ENCODE data around the gene FOXP1. TPM values are rescaled to one million over a fixed set of nuclear protein-coding genes. Genes with fewer than 3 reads are reported as not detected.
A peak's percentile ranks its signal among the peaks of the same experiment; 100 is the strongest.

The FOXP1 gene
- total and polyA plus RNA-seq, 9 of the 15 experiments (the other 6 are each of a cell fraction or from before 2014, with no cell fraction given): 7.7 to 34.5 (median 13.7) TPM

GRCh38 chr3:71254281-71255057 is 329.1 kb downstream of the FOXP1 start (continued):
- TF ChIP-seq PPARD (CRISPR knock-in tag; IDR thresholded peaks at IDR 0.05) (no peak), SNIP1 (IDR thresholded peaks at IDR 0.05; ENCODE audit: low read depth) (no peak)

DNA sequence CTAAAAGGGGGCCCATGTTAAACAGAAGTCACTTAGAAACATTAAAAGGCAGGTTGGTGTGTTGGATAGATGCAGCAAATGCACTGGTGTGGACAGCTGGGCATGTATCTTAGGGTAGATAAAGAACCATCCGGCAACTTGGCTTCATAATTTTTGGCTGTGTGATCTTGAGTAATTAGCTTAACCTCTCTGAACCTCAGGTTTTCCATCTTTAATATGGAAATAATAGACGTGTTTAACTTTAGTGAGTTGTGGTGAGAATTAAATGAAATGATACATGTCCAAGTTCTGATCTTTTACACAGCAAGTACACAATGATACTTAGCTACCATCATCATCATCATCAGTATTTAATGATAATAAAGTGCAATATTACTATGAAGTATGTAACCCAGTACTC is 330.4 kb downstream of the FOXP1 start:
- peak; percentile 98 for TF ChIP-seq RBM25 (IDR thresholded peaks at IDR 0.05; ENCODE audit: low read depth, low read length, severe bottlenecking)
- TF ChIP-seq TOE1 (IDR thresholded peaks at IDR 0.05; ENCODE audit: borderline replicate concordance): no peak
- no peak for TF ChIP-seq TOE1 (CRISPR knock-in tag; IDR thresholded peaks at IDR 0.05; ENCODE audit: borderline replicate concordance, low read depth)
- TF ChIP-seq ZFP30 (CRISPR knock-in tag; IDR thresholded peaks at IDR 0.05; ENCODE audit: borderline replicate concordance): no peak
- TF ChIP-seq ZNF224 (CRISPR knock-in tag; IDR thresholded peaks at IDR 0.05): no peak
- 0 out of 4 replicates have a peak, but pooled peaks of 1 of the 2 experiments have one; percentile 19 for TF ChIP-seq RCOR1 (IDR thresholded peaks at IDR 0.05; ENCODE audit: borderline replicate concordance in 1 of 2, low read depth in 2 of 2, low read length in 2 of 2)
- no peak for TF ChIP-seq MCM5 (IDR thresholded peaks at IDR 0.05; ENCODE audit: low read depth)
- 0 out of 4 replicates have a peak, but pooled peaks have one; percentile 11 to 43 for TF ChIP-seq KDM1A (IDR thresholded peaks at IDR 0.05)
- no peak for TF ChIP-seq ZNF263 (CRISPR knock-in tag; IDR thresholded peaks at IDR 0.05; ENCODE audit: borderline replicate concordance)
- TF ChIP-seq ZNF174 (CRISPR knock-in tag; IDR thresholded peaks at IDR 0.05): no peak
- TF ChIP-seq ZFP36 (IDR thresholded peaks at IDR 0.05; ENCODE audit: low read depth, low read length, partially characterized antibody): peak; percentile 57
- peak; percentile 79 for TF ChIP-seq BCOR (IDR thresholded peaks at IDR 0.05)
- no peak for TF ChIP-seq ZNF668 (CRISPR knock-in tag; IDR thresholded peaks at IDR 0.05)
- Histone ChIP-seq H4K20me1 (replicated peaks; ENCODE audit: control insufficient read depth, insufficient read depth, low read length) (no peaks in the 10 kb centered on the region), H3K9me3 (replicated peaks; ENCODE audit: control insufficient read depth, insufficient read depth, low read depth, low read length) (no peaks in the 10 kb centered on the region), H3K27ac (ENCODE audit: extremely low read depth, low read depth, low read length) (no peak overlapping the region), H3K9me1 (ENCODE audit: control insufficient read depth, insufficient read depth, low read length) (no peaks in the 10 kb centered on the region), H3K4me3 (no peak overlapping the region), H3K27me3 (ENCODE audit: control insufficient read depth in 2 of 2, insufficient read depth in 2 of 2, low read length in 2 of 2) (no peaks in the 10 kb centered on the region), H3K4me2 (ENCODE audit: insufficient read depth, low read length) (no peak overlapping the region), H3K79me2 (ENCODE audit: control insufficient read depth, insufficient read depth, low read length) (no peaks in the 10 kb centered on the region), H3K9ac (ENCODE audit: insufficient read depth in 1 of 2, low read depth in 2 of 2, low read length in 2 of 2) (no peak overlapping the region), H3K4me1 (replicated peaks in 1 of 2; ENCODE audit: control insufficient read depth in 2 of 2, insufficient read depth in 2 of 2, low read length in 2 of 2) (peaks cover 0 to 5% of the 10 kb centered on the region in 2 experiments; a peak in 2 of 5 replicates), H3K36me3 (ENCODE audit: control insufficient read depth, insufficient read depth, low read length) (no peaks in the 10 kb centered on the region), H2AFZ (ENCODE audit: low read depth, low read length) (no peak overlapping the region)
- ATAC-seq (no peak), FAIRE-seq (no peak), DNase-seq (ENCODE audit: extremely low read depth in 1 of 4, low spot score in 3 of 4) (no peak)
- intact Hi-C loops (cut with micrococcal nuclease) (no loop called here), in situ Hi-C loops (cut with MboI) (no loop called here)
- no TSS peak for BruUV-seq (replicated peaks)
- POLR2A ChIA-PET: interaction anchor here (0.6 kb wide), 1 partner anchor 191 kb away, joined by 3 read pairs; no protein-coding TSS in a partner anchor
- 39% methylated on average over 2 of the region's 2 CpGs for WGBS (ENCODE audit: insufficient coverage, low coverage, missing lambda C conversion rate)
- CTCF ChIA-PET (ENCODE audit: low intra/inter-chr PET ratio): no interaction called here
